ENCODE measurements around the gene JPH2.
A peak's percentile ranks its signal among the peaks of the same experiment; 100 is the strongest.

Gene JPH2

DNA sequence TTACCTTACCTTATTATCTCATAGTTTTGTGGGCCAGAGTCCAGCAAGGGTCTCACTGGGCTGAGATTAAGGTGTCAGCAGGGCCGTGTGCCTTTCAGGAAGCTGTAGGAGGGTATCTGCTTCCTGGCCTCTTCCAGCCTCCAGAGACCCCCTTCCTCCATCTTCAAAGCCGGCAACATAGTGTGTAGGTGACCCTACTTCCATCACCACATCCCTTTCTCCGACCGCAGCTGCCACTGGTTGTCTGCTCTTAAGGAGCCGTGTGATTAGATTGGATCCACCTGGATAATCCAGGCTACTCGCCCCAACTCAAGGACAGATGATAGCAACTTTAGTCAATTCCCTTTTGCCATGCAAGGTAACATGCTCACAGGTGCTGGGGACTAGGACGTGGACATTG is 91.2 kb downstream of the JPH2 start:
- no peak for DNase-seq

DNA sequence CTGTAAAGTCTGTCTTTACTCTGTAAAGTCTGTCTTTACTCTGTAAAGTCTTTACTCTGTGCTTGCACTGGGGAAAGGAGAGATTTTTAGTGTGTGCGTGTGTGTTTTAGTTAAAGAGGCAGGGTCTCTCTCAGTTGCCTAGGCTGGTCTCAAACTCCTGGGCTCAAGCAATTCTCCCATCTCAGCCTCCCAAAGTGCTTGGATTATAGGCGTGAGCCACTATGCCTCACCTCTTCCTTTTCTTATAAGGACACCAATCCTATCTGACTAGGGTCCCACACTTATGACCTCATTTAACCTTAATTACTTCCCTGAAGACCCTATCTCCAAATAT is 93.8 kb downstream of the JPH2 start:
- no peak for DNase-seq

DNA sequence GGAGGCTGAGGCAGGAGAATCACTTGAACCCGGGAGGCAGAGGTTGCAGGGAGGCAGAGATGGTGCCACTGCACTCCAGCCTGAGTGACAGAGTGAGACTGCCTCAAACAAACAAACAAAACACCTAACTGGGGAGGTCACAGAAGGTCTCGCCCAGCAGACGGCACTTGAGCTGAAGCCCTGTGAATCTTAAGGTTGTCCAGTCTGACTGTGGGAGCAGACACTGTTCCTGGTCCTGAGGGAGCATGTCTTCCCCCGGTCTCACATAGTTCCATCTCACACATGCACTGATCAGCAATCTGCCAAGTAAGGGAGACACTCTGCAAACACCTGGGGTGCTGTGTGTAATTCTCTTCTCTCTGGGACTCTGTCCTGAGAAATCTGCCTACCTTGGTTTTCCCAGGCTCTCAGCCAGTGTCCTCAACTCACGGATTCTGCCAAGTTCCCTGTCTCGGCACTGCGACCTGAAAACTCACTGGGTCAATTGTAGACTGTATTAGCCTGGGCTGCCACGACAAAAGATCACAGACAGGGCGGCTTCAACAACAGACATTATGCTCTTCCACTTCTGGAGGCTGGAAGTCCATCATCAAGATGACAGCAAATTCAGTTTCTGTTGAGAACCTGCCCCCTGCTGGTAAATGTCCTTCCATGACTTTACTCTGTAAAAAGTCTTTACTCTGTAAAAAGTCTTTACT is 94.3 kb downstream of the JPH2 start:
- no peak for DNase-seq

DNA sequence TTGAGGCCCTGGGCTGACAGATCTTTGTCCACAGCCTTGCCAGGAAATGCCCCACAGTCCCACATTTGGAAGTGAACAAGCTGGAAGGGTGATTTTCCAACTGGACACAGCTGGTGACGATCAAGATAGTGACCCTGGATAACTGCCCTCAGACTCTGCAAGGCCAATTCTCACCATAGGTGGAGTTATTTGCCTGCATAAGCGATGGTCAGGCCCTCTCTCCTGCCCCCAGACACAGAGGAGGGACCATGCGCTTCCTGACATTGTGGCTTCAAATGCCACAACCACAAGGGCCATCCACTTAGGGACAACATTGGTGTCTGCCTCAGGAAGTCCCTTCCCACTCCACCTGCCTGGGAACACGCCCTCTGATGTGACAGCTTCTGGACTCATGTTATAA is 96.0 kb downstream of the JPH2 start:
- DNase-seq, result no peak

DNA sequence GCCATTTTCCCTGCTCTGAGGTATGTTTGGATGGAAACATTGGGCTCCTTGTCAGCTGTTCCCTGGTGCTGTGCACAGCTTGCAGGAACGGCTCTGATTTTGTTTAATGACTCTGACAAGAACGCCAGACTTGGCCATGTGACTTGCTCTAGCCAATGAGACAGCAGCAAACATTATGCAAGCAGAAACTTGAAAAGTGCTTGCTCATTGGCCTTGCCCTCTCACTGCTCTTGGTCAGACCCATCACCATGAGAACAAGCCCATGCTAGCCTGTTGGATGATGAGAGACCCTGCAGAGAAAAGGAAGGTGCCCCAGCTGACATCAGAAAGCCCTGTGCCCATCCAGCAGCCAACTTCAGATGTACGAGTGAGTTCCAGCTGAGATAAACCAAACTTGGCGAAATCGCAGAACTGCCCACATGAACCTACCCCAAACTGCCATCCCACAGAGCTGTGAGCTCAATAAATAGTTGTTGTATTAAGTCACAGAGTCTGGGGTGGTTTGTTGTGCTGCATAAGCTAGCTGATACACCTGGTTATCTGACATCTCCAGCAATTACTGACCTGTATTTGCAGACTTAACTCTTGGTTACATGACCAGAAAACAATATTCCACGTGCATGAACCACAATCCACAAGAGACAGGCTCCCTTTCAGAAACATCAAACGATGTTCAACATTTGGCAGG is 96.9 kb downstream of the JPH2 start:
- no peak for DNase-seq

DNA sequence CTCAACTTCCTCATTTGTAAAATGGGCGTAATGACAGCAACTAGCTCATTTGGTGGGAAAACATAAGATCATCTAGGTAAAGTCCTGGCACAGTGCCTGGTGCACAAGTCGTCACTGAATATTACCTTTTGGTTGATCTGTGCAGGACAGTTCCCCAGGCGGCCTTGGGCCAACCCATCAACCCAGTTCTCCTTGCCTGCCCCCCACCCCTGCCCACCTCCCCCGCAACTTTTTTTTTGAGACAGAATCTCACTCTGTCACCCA is 99.2 kb downstream of the JPH2 start:
- no peak for DNase-seq

DNA sequence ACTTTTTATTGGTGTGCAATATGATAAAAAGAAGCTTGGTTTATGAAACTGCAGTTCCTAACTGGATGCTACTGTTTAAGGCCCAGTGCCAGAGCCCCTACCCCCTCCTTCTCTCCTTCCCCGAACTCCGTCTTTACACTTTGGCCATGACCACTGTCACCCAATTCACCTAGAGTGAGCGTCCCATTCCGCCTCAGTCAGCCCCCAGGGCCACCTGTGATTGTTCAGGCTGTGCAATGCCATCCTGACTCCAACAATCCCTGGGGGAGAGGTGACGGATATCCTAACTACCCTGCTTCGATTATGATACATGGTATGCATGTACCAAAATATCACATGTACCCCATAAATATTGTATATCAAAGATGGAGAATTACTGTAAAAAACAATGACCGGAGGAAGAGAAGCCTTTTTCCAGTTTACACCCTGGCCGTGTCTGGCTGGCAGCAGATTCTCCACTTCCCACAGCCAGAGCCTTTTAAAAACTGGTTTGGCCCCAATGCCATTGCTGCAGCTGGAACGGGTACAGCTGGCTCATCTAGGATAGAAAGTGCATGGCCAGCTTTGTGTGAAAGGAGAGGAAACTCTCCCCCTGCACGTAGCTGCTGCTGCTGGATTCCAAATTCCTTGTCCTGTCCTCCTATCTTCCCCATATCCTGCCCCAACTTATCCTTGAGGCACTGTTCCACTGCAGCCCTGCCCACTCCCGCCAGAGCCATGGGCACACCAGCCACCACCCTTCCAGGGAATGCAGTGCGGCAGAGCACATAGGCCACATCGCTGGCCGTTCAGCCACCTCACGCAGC is 99.7 kb downstream of the JPH2 start:
- peak; percentile 41 for DNase-seq

DNA sequence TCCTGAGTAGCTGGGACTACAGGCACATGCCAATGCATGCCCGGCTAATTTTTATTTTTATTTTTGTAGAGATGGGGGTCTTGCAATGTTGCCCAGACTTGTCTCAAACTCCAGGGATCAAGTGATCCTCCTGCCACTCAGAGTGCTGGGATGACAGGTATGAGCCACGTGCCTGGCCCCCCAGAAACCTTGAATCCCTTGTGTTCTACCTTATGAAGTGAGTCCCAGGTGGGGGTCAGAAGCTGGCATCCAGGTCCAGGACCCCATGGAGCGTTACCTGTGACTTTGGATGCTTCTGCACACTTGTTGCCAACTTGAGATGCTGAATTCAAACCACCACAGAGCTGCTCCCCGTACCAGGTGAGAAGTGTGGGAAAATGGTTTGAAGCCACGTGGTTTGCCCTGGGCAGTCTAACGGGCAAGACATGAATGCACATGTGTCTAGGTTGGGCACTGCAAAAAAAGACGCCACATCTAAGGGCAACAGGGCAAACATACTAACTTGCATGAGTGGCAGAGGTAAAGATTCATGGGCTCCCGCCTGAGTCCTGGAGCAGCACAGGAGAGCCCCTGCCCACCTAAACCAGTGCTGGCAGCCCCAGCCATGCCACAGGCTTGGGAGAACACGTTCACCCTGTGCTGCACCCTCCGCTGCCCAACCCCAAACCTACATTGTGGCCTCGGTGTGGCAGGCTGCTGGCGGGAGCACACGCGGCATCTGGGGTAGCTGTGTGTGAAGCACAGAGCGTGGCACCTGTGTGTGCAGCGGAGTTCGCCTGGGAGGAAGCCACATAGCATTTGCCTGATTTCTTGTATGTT is 101.2 kb downstream of the JPH2 start:
- no peak for DNase-seq

DNA sequence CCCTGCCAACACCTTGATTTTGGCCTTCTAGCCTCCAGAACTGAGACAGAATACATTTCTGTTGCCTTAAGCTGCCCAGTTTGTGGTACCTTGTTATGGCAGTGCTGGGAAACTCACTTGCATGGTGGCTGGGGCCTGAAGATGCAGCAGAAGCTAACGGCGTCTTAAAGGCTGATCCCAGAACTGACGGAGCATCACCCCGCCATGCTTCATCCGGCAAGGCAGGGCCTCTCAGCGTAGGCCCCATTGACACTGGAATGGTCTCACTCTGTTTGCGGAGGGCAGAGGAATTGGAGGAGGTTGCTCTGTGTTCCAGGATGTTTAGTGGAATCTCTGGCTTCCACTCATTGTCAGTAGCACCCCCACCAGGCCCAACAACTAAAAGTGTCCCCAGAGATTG is 102.1 kb downstream of the JPH2 start:
- no peak for DNase-seq

DNA sequence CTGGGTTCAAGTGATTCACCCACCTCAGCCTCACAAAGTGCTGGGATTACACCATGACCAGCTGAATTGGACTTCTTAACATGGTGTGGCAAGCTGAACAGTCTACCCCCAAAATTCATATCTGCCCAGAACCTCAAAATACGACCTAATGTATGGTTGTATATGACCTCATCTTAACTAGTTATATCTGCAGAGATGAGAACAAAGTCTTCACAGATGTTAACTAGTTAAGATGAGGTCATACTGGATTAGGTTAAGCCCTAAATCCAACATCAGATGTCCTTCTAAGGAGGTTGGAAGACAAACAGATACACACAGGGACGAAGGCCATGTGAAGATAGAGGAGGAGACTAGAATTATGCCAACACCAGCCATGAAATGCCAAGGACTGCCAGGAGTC is 102.5 kb downstream of the JPH2 start:
- DNase-seq, result no peak

DNA sequence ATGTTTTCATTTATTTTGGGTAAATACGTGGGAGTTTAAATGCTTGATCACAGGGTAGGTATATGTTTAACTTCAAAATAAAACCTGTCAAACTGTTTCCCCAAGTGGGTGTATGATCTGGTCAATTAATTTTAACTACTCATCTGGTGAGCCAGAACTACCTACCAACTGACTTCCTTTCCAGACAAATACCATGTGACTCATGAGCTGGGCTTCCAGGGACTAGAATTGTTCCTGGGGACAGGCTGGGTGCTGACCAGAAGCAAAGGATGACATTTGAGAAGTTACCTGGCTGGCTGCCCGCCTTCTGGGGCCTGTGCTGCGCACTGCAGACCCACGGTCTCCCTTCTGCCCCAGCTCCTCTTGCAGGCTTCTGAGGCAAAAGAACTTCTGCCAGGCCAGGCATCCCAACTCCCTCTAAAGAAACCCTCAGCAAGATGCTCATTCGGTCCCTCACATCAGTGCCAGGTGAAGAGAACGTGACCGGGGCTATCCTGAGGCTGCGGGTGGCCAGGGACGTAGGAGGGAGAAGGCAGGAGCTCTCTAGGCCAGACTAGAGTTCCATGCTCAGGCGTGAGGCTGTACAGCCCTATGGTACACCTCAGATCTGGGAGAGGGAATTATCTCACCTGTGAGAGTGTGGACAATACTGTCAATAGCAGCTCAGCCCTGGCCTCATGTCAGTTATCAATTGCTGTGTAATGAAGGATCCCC is 103.6 kb downstream of the JPH2 start:
- peak; percentile 57 for DNase-seq

DNA sequence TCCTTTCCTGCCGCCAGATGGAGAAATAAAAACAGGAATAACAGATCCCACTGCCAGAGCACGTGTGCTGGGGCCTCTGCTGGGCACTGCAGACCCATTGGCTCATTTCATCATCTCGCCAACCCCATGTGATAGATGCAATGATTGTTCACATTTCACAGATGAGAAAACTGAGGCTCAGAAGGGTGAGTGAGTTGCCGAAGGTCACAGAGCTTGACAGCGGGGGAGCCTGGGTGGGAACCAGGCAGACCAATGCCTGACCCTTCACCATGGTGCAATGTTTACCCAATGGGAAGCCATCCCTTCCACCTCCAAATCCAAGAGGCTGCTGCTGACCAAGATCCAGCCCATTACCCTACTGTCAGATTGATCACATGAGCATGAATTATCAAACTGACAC is 105.1 kb downstream of the JPH2 start:
- DNase-seq, result no peak

DNA sequence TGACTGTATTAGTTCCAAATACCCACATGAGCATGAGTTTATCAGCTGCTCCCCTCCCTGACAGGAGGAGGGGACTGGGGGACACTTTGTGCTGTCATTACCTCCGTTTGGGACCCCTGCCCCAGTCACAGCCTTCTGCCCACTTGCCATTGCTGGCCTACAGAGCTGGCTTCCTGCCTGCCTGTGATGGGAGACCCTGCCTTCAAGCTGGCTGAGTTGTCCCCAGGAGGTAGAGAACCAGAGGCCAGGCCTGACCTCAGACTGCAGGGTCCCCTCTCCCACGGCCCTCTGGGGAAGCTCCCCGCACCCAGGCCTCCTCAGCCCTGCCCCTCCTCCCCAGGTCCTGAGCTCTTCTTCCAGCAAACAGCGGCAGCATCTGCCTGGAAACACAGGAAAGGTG is 105.5 kb downstream of the JPH2 start:
- DNase-seq, result no peak

DNA sequence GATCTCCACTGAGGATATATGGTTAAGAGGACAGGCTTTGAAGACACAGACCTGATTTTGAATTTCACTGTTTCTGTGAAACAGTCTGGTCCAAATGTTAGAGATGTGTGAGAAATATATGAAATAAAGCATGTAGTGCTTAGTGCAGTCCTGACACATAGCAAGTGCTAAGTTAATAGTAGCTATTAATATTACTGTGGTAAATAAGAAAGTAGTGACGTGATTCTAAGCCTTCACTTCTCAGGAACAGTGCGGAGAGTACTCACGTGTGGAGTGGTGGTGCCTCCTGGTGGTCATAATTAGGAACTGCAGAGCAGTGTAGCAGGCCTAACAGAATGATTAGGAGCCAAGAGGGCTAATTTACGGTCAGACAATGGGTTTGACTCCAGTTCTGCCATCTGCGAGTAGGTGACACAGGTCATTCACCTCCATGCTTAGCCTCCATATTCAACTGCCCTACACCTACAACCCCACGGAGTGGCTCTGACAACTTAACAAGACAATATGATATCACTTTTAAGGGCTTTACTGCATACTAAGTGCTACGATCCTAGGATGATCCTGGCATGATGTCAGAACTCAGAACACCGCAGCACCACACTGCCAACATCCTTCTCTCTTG is 106.2 kb downstream of the JPH2 start:
- DNase-seq, result peak; percentile 76

DNA sequence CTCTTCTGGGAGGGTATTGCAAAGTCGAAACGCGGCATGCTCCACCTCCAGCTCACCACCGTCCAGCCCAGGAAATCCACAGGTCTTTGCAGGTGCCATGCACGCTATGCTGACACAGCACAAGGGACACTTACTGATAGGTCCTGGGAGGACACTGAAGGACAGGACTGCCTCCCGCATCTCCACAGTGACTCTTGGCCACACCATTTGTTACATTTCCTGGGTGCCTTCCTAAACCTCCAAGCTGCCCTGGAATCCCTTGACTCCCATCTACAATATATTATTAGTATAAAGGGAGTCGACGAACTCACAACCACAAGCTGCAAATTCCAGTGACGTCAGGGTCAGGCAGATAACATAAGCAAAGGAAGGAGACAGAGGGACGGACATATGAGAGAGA is 106.9 kb downstream of the JPH2 start:
- no peak for DNase-seq

DNA sequence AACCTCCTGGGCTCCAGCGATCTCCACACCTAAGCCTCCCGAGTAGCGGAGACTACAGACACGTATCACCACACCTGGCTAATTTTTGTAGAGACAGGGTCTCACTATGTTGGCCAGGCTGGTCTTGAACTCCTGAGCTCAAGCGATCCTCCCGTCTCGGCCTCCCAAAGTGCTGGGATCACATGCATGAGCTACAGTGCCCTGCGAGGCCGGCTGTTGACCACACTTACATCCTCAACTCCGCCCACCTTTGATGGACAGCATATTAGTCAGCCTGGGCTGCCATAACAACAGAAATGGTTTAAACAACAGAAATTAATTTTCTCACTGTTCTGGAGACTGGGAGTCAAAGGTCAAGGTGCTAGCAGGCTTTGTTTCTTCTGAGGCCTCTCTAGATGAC is 107.7 kb downstream of the JPH2 start:
- DNase-seq, result no peak

DNA sequence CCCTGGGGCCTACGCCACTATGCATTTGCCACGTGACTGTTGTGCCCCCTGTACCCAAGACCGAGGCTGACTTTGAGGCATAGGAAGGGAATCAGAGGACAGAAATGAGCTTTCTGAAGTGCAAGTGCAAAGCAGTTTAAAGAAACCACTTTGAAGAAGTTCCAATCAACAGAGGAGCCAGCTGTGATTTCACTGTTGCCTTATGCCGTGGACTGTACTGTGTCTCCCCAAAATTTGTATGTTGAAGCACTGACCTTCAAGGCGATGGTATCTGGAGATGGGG is 111.1 kb downstream of the JPH2 start:
- no peak for DNase-seq

DNA sequence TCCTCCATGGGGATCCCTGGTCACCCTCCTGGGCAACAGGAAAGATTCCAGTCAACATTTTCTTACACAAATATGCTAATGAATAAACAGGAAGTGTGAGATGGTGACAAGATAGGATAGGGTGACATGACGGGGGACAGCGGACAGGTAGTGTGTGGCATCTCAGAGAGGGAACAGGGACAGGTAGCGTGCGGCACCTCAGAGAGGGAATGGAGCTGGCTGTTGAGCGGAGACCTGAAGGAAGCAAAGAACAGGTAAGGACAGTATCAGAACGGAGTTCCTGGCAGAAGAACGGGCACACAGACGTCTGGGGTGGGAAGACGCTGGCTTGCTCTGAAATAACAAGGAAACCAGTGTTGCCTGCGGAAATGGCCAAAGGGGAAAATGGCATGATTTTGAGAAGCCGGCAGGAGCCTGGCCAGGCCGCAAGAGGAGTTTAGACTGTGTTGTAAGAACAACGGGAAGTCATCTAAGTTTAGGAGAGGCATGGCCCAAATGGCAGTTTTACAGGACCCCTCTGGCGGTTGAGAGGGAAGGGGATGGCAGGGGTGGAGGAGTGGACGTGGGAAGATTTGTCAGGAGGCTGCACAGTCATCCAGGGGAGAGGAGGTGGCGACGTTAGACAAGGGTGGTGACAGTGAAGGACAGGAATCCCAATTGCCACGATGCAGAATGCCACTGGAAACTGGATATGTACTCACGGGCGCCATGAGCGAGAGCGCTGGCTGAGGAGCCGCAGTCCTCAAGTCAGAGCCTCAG is 111.6 kb downstream of the JPH2 start:
- DNase-seq, result no peak

DNA sequence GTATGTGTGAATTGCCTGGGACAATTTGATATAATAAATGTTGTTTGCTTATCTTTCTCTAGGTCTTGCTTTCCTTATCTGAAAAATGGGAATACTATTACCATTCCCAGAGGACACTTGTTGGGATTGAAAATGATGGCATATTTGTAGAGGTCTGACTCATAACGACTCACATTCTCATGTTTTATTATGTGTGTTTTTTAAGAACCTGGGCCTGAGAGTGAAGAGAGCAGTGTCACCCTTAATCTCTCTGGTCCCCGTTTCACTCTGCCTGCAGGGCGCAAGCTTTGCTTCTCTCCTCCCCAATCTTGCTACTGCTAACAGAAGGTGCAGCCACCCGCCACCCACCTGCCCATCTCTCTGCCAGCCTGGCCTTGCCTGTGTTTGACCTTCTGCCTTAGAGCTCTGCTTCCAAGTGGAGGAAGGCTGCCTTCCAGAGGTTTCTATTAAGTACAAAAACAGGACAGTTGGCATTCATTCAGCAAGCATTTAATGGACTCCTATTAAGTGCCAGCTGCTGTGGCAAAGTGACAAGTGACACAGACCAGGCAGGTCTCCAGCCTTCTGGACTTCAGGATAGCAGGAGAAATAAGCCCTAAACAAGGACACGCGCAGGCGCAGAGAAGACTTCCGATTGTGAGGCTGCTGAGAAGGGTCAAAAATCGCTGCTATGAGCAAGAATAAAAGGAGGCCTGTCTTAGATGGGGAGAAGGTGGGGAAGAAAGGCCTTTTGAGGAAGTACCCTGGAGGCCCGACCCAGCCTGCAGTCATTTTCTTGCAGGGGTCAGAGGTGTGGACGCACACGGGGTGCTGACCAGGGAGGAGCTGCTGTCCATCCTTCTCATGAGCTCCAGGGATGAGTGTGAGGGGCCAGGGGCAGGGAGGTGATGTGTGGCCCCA is 112.5 kb downstream of the JPH2 start:
- DNase-seq, result no peak

DNA sequence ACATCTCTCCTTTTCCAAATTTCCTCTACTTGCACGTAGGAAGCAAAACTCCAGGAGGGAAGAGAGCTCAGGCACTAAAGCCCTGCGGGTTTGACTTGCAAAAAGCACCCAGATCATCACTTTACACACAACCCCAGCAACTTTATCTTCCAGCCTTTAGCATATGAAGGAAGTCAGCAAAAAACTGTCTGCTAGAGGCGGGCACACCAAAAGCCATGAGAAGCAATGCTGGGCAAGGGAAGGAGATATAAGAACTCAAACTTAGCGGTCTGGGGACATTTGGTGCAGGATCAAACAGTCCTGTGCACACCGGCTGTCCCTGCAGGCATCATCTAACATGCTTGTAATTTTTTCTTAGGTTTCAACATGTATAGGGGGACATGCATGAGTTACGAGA is 113.3 kb downstream of the JPH2 start:
- no peak for DNase-seq

Measured in right hindlimb (tissue), 1 donor.